ENCODE data around the gene ADARB2.

The ADARB2 gene

GRCh38 chr10:1609648-1609970 is 127.7 kb downstream of the ADARB2 start:
- no peak for DNase-seq

GRCh38 chr10:1608851-1609647 is 128.3 kb downstream of the ADARB2 start:
- no peak for DNase-seq

GRCh38 chr10:1608408-1608807 is 128.9 kb downstream of the ADARB2 start:
- DNase-seq = no peak

GRCh38 chr10:1607466-1607865 is 129.9 kb downstream of the ADARB2 start:
- no peak for DNase-seq

- no peak for DNase-seq
These were observed 131.1 kb downstream of the ADARB2 start for GRCh38 chr10:1605999-1606940.

- DNase-seq = no peak
These were observed 132.2 kb downstream of the ADARB2 start for GRCh38 chr10:1605121-1605520.

- no peak for DNase-seq
These were observed 133.1 kb downstream of the ADARB2 start for GRCh38 chr10:1604246-1604645.

- no peak for DNase-seq
These were observed 134.1 kb downstream of the ADARB2 start for GRCh38 chr10:1603181-1603580.

- no peak for DNase-seq
These were observed 135.3 kb downstream of the ADARB2 start for GRCh38 chr10:1602037-1602484.

GRCh38 chr10:1601406-1601805 is 135.9 kb downstream of the ADARB2 start:
- no peak for DNase-seq

- no peak for DNase-seq
These were observed 136.5 kb downstream of the ADARB2 start for GRCh38 chr10:1600861-1601260.

GRCh38 chr10:1598393-1599153 is 138.8 kb downstream of the ADARB2 start:
- no peak for DNase-seq

GRCh38 chr10:1597370-1598146 is 139.8 kb downstream of the ADARB2 start:
- no peak for DNase-seq

GRCh38 chr10:1596482-1597099 is 140.7 kb downstream of the ADARB2 start:
- DNase-seq = no peak

- no peak for DNase-seq
These were observed 141.6 kb downstream of the ADARB2 start for GRCh38 chr10:1595726-1596125.

GRCh38 chr10:1595242-1595600 is 142.1 kb downstream of the ADARB2 start:
- no peak for DNase-seq

- no peak for DNase-seq
These were observed 142.7 kb downstream of the ADARB2 start for GRCh38 chr10:1594372-1595241.

GRCh38 chr10:1591742-1592141 is 145.6 kb downstream of the ADARB2 start:
- no peak for DNase-seq

GRCh38 chr10:1591045-1591444 is 146.3 kb downstream of the ADARB2 start:
- no peak for DNase-seq

GRCh38 chr10:1589257-1589656 is 148.1 kb downstream of the ADARB2 start:
- no peak for DNase-seq

GRCh38 chr10:1582739-1583138 is 154.6 kb downstream of the ADARB2 start:
- DNase-seq = no peak
